Liver (tissue), 9 donors: ENCODE data around the gene SNX3. TPM values are rescaled to one million over a fixed set of nuclear protein-coding genes. Genes with fewer than 3 reads are reported as not detected.

Experiments
- DNase-seq: peaks from one replicate; pipeline ENCODE4 v3.0.0-alpha.2; 2017; ENCODE audit warnings: low spot score
- H3K27ac ChIP-seq, 2 donors: one replicate each; pipeline ENCODE4 v1.7.0; 2013; ENCODE audit warnings: inconsistent platforms in 2 of 2, low read length in 2 of 2, control low read depth in 1 of 2, low read depth in 1 of 2, mild to moderate bottlenecking in 1 of 2
- H3K27me3 ChIP-seq, 4 donors: one replicate each; pipeline versions ENCODE4 v1.6.1 to v1.7.0; 2013; ENCODE audit warnings: low read length in 3 of 4, inconsistent platforms in 1 of 4, mild to moderate bottlenecking in 1 of 4, moderate library complexity in 1 of 4; ENCODE audit not compliant: control insufficient read depth in 4 of 4, insufficient read depth in 4 of 4
- H3K36me3 ChIP-seq, 4 donors: one replicate each; pipeline versions ENCODE4 v1.6.1 to v1.7.0; 2013; ENCODE audit warnings: low read length in 3 of 4, mild to moderate bottlenecking in 3 of 4, low read depth in 1 of 4, moderate library complexity in 1 of 4; ENCODE audit not compliant: control insufficient read depth in 4 of 4, insufficient read depth in 3 of 4
- H3K4me1 ChIP-seq, 4 donors: one replicate each; pipeline versions ENCODE4 v1.6.1 to v1.7.0; 2013; ENCODE audit warnings: low read length in 3 of 4, mild to moderate bottlenecking in 3 of 4, moderate library complexity in 1 of 4; ENCODE audit not compliant: control insufficient read depth in 4 of 4, insufficient read depth in 4 of 4
- H3K4me3 ChIP-seq, 3 donors: one replicate each; pipeline versions ENCODE4 v1.6.1 to v1.7.0; 2013; ENCODE audit warnings: low read length in 3 of 3, control low read depth in 1 of 3, low read depth in 1 of 3, mild to moderate bottlenecking in 1 of 3
- H3K9ac ChIP-seq, 2 donors: one replicate each; pipeline ENCODE4 v1.7.0; 2013; ENCODE audit warnings: low read length in 2 of 2, mild to moderate bottlenecking in 2 of 2, moderate library complexity in 2 of 2, control low read depth in 1 of 2, low read depth in 1 of 2
- H3K9me3 ChIP-seq, 4 donors: one replicate each; pipeline versions ENCODE4 v1.6.1 to v1.7.0; 2013; ENCODE audit warnings: low read length in 3 of 4; ENCODE audit not compliant: control insufficient read depth in 4 of 4
- EGR1 ChIP-seq, 2 donors: IDR thresholded peaks; 2 replicates each; pipeline ENCODE4 v1.6.1; 2016 to 2018; ENCODE audit warnings: antibody characterized with exemption in 2 of 2, low read depth in 2 of 2
- FOXA1 ChIP-seq: IDR thresholded peaks from 2 replicates; pipeline ENCODE4 v1.6.1; 2016; ENCODE audit warnings: antibody characterized with exemption
- FOXA2 ChIP-seq: IDR thresholded peaks from 2 replicates; pipeline ENCODE4 v1.6.1; 2016; ENCODE audit warnings: antibody characterized with exemption
- GABPA ChIP-seq, 2 donors: IDR thresholded peaks in 1 of 2; conservative IDR thresholded peaks in 1 of 2; 2 replicates each; pipeline ENCODE4 v1.6.1; 2016; ENCODE audit warnings: antibody characterized with exemption in 2 of 2, mild to moderate bottlenecking in 1 of 2, moderate library complexity in 1 of 2
- HNF4A ChIP-seq, 2 donors: conservative IDR thresholded peaks; 2 replicates each; pipeline ENCODE4 v1.6.1; 2016; ENCODE audit warnings: antibody characterized with exemption in 2 of 2, mild to moderate bottlenecking in 2 of 2
- HNF4G ChIP-seq: IDR thresholded peaks from 2 replicates; pipeline ENCODE4 v1.6.1; 2016; ENCODE audit warnings: antibody characterized with exemption
- JUND ChIP-seq, 2 donors: IDR thresholded peaks; 2 replicates each; pipeline ENCODE4 v1.6.1; 2016; ENCODE audit warnings: antibody characterized with exemption in 2 of 2
- NR2F2 ChIP-seq: IDR thresholded peaks from 2 replicates; pipeline ENCODE4 v1.6.1; 2016; ENCODE audit warnings: antibody characterized with exemption
- RAD21 ChIP-seq, 2 donors: IDR thresholded peaks; 2 replicates each; pipeline ENCODE4 v1.6.1; 2016; ENCODE audit warnings: antibody characterized with exemption in 2 of 2, mild to moderate bottlenecking in 2 of 2
- RXRA ChIP-seq, 2 donors: IDR thresholded peaks; 2 replicates each; pipeline ENCODE4 v1.6.1; 2017 to 2018; ENCODE audit warnings: antibody characterized with exemption in 2 of 2, mild to moderate bottlenecking in 1 of 2
- SP1 ChIP-seq: IDR thresholded peaks from 2 replicates; pipeline ENCODE4 v1.6.1; 2018; ENCODE audit warnings: antibody characterized with exemption, mild to moderate bottlenecking
- TAF1 ChIP-seq: conservative IDR thresholded peaks from 2 replicates; pipeline ENCODE4 v1.6.1; 2016; ENCODE audit warnings: antibody characterized with exemption, mild to moderate bottlenecking
- YY1 ChIP-seq: IDR thresholded peaks from 2 replicates; pipeline ENCODE4 v1.6.1; 2016; ENCODE audit warnings: antibody characterized with exemption, mild to moderate bottlenecking
- whole genome bisulfite sequencing: extraction: QIAGEN DNeasy Blood & Tissue Kit; methylation state at CpG from one replicate; pipeline ENCODE4 v1.1.7; 2013; 5-methylcytosine and 5-hydroxymethylcytosine counted together
- polyA plus RNA-seq, 2 donors: library from polyadenylated mRNA; stranded (reverse) in 1 of 2; unstranded in 1 of 2; fragments of 200-250 nt in 1 of 2; fragments of >200 nt in 1 of 2; fragmentation: Nextera tagmentation in 1 of 2; extraction: Ambion mirVana in 1 of 2; gene quantifications; one replicate each; pipeline versions ENCODE4 v1.2.1 to v1.2.3, GENCODE V29; 2013 to 2015
- total RNA-seq, 2 donors: library from RNA; depleted of rRNA; stranded (reverse); fragments of >200 nt; gene quantifications; one replicate each; pipeline ENCODE4 v1.2.3, GENCODE V29; 2014
- TF ChIP-seq, protein P1 (sequence below): IDR thresholded peaks from 2 replicates; pipeline ENCODE4 v1.6.1; 2016; ENCODE audit warnings: antibody characterized with exemption
- TF ChIP-seq, protein P2 (sequence below): IDR thresholded peaks from 2 replicates; pipeline ENCODE4 v1.6.1; 2016; ENCODE audit warnings: antibody characterized with exemption
- TF ChIP-seq, protein P3 (sequence below): IDR thresholded peaks from 2 replicates; pipeline ENCODE4 v1.6.1; 2016; ENCODE audit warnings: antibody characterized with exemption, mild to moderate bottlenecking
- TF ChIP-seq, protein P4 (sequence below): IDR thresholded peaks from 2 replicates; pipeline ENCODE4 v1.6.1; 2016; ENCODE audit warnings: antibody characterized with exemption
- TF ChIP-seq, protein P5 (sequence below): fragments of 150-350 bp; IDR thresholded peaks from 2 replicates; pipeline ENCODE4 v1.5.1; 2017; ENCODE audit warnings: improper control_type of control experiment, low read depth, low read length; ENCODE audit not compliant: missing input control
- donor health status: healthy.
- donor health status: healthy.
- donor health status: healthy.
- donor health status: healthy.
- donor health status: healthy.

SNX3 gene
- total and polyA plus RNA-seq, 4 donors, result 67.9 to 161 (median 111) TPM

DNA sequence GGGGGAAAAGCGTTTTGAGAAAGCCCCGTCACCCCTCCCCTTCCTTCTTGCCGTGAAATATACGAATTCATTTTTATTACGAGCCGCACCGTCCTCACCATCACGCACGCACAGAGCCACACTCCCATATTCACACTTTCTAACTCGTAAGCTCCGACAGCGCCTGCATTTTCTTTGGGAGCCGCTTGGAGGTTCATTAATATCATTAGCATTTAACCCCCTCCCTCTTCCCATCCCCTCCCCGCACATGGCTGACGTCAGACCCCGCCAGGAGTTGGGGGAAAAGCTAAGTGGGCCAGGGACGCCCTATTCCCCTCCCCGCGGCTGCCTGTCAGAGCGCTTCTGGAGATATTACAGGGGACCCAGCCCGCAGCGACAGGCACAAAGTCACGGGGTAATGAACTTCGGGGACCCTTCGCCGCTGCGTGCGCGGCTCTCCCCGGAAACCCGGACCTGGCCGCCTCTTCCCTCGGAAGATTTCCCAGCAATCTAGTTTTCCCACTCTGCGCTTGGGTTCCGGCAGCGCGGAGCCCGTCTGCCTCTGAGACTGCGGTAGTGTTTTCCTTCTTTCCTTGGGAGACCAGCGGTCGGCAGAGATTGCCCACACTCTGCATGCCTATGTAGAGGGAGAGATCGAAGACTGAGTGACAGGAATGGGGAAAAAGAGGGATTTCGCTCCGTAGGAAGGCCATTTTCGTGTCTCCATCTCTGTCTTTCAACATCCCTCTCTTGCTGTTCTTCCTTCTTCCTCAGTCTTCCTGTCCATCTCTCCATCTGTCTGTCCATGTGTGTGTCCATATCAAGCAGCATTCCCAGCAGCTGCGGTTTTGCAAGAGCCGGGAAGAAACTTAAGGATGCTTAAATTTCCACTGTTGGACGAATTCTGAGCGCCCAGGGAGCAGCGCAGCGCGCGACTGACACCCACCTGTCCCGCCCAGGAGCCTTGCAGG, 94.9 kb downstream of the SNX3 start, which contains the start of gene NR2E1:
Gene NR2E1, plus strand, starts transcription at position 309 of the 950 bp plus-strand sequence. CDS start 744 bp downstream, outside the sequence.
- no peak within 1 kb of the TSS for H3K27ac ChIP-seq
- H3K4me3 ChIP-seq, result no peak within 1 kb of the TSS
- DNase-seq, result no peak
- peaks cover 0 to 7% (median 0%) of the 10 kb centered on the region in 4 donors for H3K9me3 ChIP-seq
- peaks cover 16 to 60% (median 33%) of the 10 kb centered on the region in 4 donors for H3K4me1 ChIP-seq
- H3K9ac ChIP-seq, result no peak within 1 kb of the TSS
- WGBS, result 5% methylated on average over 54 of the region's 54 CpGs
- TF ChIP-seq HNF4A (conservative IDR thresholded peaks at IDR 0.05) (no peak), RXRA (IDR thresholded peaks at IDR 0.05) (no peak), JUND (IDR thresholded peaks at IDR 0.05) (no peak), GABPA (IDR thresholded peaks at IDR 0.05 in 1 of 2, conservative IDR thresholded peaks at IDR 0.05 in 1 of 2) (no peak), YY1 (no peak), NR2F2 (no peak), SP1 (no peak), RAD21 (IDR thresholded peaks at IDR 0.05) (no peak), HNF4G (no peak), TAF1 (no peak), EGR1 (IDR thresholded peaks at IDR 0.05; ENCODE audit: low read depth in 2 of 2) (no peak), FOXA2 (no peak), FOXA1 (no peak)
- TF ChIP-seq, protein P1, sequence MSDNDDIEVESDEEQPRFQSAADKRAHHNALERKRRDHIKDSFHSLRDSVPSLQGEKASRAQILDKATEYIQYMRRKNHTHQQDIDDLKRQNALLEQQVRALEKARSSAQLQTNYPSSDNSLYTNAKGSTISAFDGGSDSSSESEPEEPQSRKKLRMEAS, result no peak
- TF ChIP-seq, protein P2, sequence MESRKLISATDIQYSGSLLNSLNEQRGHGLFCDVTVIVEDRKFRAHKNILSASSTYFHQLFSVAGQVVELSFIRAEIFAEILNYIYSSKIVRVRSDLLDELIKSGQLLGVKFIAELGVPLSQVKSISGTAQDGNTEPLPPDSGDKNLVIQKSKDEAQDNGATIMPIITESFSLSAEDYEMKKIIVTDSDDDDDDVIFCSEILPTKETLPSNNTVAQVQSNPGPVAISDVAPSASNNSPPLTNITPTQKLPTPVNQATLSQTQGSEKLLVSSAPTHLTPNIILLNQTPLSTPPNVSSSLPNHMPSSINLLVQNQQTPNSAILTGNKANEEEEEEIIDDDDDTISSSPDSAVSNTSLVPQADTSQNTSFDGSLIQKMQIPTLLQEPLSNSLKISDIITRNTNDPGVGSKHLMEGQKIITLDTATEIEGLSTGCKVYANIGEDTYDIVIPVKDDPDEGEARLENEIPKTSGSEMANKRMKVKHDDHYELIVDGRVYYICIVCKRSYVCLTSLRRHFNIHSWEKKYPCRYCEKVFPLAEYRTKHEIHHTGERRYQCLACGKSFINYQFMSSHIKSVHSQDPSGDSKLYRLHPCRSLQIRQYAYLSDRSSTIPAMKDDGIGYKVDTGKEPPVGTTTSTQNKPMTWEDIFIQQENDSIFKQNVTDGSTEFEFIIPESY, result no peak
- TF ChIP-seq, protein P3, sequence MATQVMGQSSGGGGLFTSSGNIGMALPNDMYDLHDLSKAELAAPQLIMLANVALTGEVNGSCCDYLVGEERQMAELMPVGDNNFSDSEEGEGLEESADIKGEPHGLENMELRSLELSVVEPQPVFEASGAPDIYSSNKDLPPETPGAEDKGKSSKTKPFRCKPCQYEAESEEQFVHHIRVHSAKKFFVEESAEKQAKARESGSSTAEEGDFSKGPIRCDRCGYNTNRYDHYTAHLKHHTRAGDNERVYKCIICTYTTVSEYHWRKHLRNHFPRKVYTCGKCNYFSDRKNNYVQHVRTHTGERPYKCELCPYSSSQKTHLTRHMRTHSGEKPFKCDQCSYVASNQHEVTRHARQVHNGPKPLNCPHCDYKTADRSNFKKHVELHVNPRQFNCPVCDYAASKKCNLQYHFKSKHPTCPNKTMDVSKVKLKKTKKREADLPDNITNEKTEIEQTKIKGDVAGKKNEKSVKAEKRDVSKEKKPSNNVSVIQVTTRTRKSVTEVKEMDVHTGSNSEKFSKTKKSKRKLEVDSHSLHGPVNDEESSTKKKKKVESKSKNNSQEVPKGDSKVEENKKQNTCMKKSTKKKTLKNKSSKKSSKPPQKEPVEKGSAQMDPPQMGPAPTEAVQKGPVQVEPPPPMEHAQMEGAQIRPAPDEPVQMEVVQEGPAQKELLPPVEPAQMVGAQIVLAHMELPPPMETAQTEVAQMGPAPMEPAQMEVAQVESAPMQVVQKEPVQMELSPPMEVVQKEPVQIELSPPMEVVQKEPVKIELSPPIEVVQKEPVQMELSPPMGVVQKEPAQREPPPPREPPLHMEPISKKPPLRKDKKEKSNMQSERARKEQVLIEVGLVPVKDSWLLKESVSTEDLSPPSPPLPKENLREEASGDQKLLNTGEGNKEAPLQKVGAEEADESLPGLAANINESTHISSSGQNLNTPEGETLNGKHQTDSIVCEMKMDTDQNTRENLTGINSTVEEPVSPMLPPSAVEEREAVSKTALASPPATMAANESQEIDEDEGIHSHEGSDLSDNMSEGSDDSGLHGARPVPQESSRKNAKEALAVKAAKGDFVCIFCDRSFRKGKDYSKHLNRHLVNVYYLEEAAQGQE, result no peak
- TF ChIP-seq, protein P4, sequence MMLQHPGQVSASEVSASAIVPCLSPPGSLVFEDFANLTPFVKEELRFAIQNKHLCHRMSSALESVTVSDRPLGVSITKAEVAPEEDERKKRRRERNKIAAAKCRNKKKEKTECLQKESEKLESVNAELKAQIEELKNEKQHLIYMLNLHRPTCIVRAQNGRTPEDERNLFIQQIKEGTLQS, result no peak
- TF ChIP-seq, protein P5, sequence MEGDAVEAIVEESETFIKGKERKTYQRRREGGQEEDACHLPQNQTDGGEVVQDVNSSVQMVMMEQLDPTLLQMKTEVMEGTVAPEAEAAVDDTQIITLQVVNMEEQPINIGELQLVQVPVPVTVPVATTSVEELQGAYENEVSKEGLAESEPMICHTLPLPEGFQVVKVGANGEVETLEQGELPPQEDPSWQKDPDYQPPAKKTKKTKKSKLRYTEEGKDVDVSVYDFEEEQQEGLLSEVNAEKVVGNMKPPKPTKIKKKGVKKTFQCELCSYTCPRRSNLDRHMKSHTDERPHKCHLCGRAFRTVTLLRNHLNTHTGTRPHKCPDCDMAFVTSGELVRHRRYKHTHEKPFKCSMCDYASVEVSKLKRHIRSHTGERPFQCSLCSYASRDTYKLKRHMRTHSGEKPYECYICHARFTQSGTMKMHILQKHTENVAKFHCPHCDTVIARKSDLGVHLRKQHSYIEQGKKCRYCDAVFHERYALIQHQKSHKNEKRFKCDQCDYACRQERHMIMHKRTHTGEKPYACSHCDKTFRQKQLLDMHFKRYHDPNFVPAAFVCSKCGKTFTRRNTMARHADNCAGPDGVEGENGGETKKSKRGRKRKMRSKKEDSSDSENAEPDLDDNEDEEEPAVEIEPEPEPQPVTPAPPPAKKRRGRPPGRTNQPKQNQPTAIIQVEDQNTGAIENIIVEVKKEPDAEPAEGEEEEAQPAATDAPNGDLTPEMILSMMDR, result no peak
- no peaks in the 10 kb centered on the region for H3K36me3 ChIP-seq
- peaks cover 5 to 62% (median 38%) of the 10 kb centered on the region in 4 donors for H3K27me3 ChIP-seq
